ENCODE measurements around the gene FILIP1L.

Gene FILIP1L

GRCh38 chr3:100082714-100083113 is 31.6 kb downstream of the FILIP1L start:
- Histone ChIP-seq H3K4me1 (no peaks in the 10 kb centered on the region), H3K4me3 (ENCODE audit: low read depth, low read length) (no peak overlapping the region), H3K9me3 (ENCODE audit: control insufficient read depth, low read length) (no peaks in the 10 kb centered on the region), H3K27me3 (ENCODE audit: control insufficient read depth, insufficient read depth, low read length) (no peaks in the 10 kb centered on the region), H3K36me3 (ENCODE audit: control insufficient read depth, insufficient read depth, low read length) (no peaks in the 10 kb centered on the region), H3K79me2 (no peaks in the 10 kb centered on the region), H3K27ac (no peak overlapping the region), H3K9ac (no peak overlapping the region), H3K4me2 (ENCODE audit: low read length) (no peak overlapping the region), H2AFZ (no peak overlapping the region)
- TF ChIP-seq, protein P1, sequence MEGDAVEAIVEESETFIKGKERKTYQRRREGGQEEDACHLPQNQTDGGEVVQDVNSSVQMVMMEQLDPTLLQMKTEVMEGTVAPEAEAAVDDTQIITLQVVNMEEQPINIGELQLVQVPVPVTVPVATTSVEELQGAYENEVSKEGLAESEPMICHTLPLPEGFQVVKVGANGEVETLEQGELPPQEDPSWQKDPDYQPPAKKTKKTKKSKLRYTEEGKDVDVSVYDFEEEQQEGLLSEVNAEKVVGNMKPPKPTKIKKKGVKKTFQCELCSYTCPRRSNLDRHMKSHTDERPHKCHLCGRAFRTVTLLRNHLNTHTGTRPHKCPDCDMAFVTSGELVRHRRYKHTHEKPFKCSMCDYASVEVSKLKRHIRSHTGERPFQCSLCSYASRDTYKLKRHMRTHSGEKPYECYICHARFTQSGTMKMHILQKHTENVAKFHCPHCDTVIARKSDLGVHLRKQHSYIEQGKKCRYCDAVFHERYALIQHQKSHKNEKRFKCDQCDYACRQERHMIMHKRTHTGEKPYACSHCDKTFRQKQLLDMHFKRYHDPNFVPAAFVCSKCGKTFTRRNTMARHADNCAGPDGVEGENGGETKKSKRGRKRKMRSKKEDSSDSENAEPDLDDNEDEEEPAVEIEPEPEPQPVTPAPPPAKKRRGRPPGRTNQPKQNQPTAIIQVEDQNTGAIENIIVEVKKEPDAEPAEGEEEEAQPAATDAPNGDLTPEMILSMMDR (IDR thresholded peaks at IDR 0.05), result no peak

DNA sequence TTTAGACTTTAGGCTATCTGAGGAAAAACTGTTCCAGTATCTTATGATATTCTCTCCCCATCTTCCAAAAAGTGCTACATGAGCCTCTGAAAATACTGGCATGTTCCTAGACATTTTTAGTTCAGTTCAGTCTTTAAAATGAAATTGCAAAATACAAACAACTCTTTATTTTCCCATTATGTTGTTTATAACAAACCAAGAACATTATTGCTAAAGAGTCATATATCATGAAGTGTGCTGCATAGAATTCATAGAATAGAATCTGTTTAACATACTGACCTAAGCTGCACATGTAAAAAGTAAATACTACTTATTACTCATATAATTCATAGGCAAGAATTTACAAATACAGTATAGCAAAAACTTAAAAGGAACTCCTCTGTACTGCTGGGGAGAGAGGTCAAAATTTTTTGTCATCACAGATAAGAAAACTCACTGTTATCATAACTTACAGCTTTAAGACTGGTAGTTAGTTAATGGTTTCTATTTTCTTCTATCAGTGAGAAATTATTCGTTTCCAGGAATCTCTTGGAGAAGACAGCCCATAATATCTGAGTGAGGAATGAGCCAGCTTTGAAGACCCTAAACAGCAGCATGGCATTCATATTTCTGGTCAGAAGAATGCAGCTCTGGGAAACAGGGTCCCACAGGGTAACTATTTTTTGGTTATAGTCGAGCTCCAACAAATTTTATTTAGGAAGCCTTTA is 32.2 kb downstream of the FILIP1L start:
- Histone ChIP-seq H3K27ac (no peak overlapping the region), H3K4me2 (ENCODE audit: low read length) (no peak overlapping the region), H3K9ac (no peak overlapping the region), H3K4me3 (ENCODE audit: low read depth, low read length) (no peak overlapping the region), H3K9me3 (ENCODE audit: control insufficient read depth, low read length) (no peaks in the 10 kb centered on the region), H3K36me3 (ENCODE audit: control insufficient read depth, insufficient read depth, low read length) (no peaks in the 10 kb centered on the region), H3K79me2 (no peaks in the 10 kb centered on the region), H3K27me3 (ENCODE audit: control insufficient read depth, insufficient read depth, low read length) (no peaks in the 10 kb centered on the region), H3K4me1 (no peaks in the 10 kb centered on the region), H2AFZ (no peak overlapping the region)
- TF ChIP-seq, protein P1 (IDR thresholded peaks at IDR 0.05), result no peak

DNA sequence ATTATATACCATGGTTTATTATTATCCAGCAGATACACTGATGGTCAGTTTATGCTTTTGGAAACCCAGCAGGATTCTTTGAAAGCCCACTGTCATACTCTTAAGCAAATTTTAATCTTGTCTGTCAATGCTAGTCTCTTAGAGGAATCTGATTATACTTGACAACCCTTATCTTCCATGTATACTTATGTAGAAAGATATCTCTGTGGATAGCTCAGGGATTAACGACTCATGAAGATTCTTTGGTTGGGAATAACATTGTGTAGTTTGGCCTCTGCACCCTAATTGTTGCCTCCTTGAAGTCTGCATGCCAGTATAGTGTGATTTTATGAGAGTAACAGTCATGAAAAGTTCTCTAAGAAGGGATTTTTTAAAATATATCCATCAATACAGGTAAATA is 33.0 kb downstream of the FILIP1L start:
- Histone ChIP-seq H3K4me2 (ENCODE audit: low read length) (no peak overlapping the region), H3K4me3 (ENCODE audit: low read depth, low read length) (no peak overlapping the region), H3K36me3 (ENCODE audit: control insufficient read depth, insufficient read depth, low read length) (no peaks in the 10 kb centered on the region), H3K9ac (no peak overlapping the region), H3K27me3 (ENCODE audit: control insufficient read depth, insufficient read depth, low read length) (no peaks in the 10 kb centered on the region), H3K27ac (no peak overlapping the region), H2AFZ (no peak overlapping the region), H3K79me2 (no peaks in the 10 kb centered on the region), H3K4me1 (no peaks in the 10 kb centered on the region), H3K9me3 (ENCODE audit: control insufficient read depth, low read length) (no peaks in the 10 kb centered on the region)
- TF ChIP-seq, protein P1 (IDR thresholded peaks at IDR 0.05), result no peak

DNA sequence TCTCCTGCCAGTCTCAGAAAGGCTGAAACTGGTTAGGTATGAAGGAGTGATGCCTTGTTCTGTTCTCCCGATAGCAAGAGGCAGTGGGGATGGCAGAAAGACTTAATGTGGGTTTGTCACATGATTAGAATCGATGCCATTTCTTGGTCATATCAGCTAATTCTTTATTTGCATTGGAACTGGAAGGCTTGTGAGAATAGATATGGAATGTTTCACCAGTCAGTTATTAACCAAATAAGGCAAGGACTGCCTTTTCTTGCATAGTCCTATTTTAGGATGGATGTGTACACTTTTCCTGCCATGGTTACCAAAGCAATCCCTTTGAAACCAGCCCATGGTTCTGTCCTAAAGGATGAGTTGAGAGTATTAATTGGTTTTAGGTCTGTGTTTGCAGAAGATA is 33.7 kb downstream of the FILIP1L start:
- Histone ChIP-seq H3K27me3 (ENCODE audit: control insufficient read depth, insufficient read depth, low read length) (no peaks in the 10 kb centered on the region), H3K9me3 (ENCODE audit: control insufficient read depth, low read length) (no peaks in the 10 kb centered on the region), H3K4me1 (no peaks in the 10 kb centered on the region), H3K27ac (no peak overlapping the region), H3K4me2 (ENCODE audit: low read length) (no peak overlapping the region), H3K9ac (no peak overlapping the region), H2AFZ (no peak overlapping the region), H3K36me3 (ENCODE audit: control insufficient read depth, insufficient read depth, low read length) (no peaks in the 10 kb centered on the region), H3K79me2 (no peaks in the 10 kb centered on the region), H3K4me3 (ENCODE audit: low read depth, low read length) (no peak overlapping the region)
- TF ChIP-seq, protein P1 (IDR thresholded peaks at IDR 0.05), result no peak

- Histone ChIP-seq H3K4me3 (ENCODE audit: low read depth, low read length) (no peak overlapping the region), H3K4me1 (no peaks in the 10 kb centered on the region), H3K79me2 (no peaks in the 10 kb centered on the region), H3K27me3 (ENCODE audit: control insufficient read depth, insufficient read depth, low read length) (no peaks in the 10 kb centered on the region), H2AFZ (no peak overlapping the region), H3K9me3 (ENCODE audit: control insufficient read depth, low read length) (no peaks in the 10 kb centered on the region), H3K36me3 (ENCODE audit: control insufficient read depth, insufficient read depth, low read length) (no peaks in the 10 kb centered on the region), H3K9ac (no peak overlapping the region), H3K4me2 (ENCODE audit: low read length) (no peak overlapping the region), H3K27ac (no peak overlapping the region)
- TF ChIP-seq, protein P1 (IDR thresholded peaks at IDR 0.05), result no peak
Observed at GRCh38 chr3:100079328-100079727, 35.0 kb downstream of the FILIP1L start.

Measured in parathyroid adenoma (tissue), 2 donors.